Ishikawa (cell line): ENCODE measurements around the gene WNK1.

Experiments used
- CEBPB ChIP-seq: IDR thresholded peaks from 2 replicates; pipeline ENCODE4 v1.6.1; 2012
- CREB1 ChIP-seq: IDR thresholded peaks from 2 replicates; pipeline ENCODE4 v1.6.1; 2012; ENCODE audit warnings: low read depth
- EGR1 ChIP-seq: IDR thresholded peaks from 2 replicates; pipeline ENCODE4 v1.6.1; 2012
- EP300 ChIP-seq: IDR thresholded peaks from 2 replicates; pipeline ENCODE4 v1.6.1; 2012; ENCODE audit warnings: borderline replicate concordance
- FOXM1 ChIP-seq: IDR thresholded peaks from 2 replicates; pipeline ENCODE4 v1.6.1; 2012; ENCODE audit warnings: low read depth, borderline replicate concordance
- NFIC ChIP-seq: IDR thresholded peaks from 2 replicates; pipeline ENCODE4 v1.6.1; 2012
- RAD21 ChIP-seq: IDR thresholded peaks from 2 replicates; pipeline ENCODE4 v1.6.1; 2012; ENCODE audit warnings: low read depth
- TAF1 ChIP-seq: IDR thresholded peaks from 2 replicates; pipeline ENCODE4 v1.6.1; 2012; ENCODE audit warnings: low read depth, mild to moderate bottlenecking
- TCF12 ChIP-seq: IDR thresholded peaks from 2 replicates; pipeline ENCODE4 v1.6.1; 2012; ENCODE audit warnings: low read depth
- TEAD4 ChIP-seq: IDR thresholded peaks from 2 replicates; pipeline ENCODE4 v1.6.1; 2012
- YY1 ChIP-seq: IDR thresholded peaks from 2 replicates; pipeline ENCODE4 v1.6.1; 2012; ENCODE audit warnings: low read depth
- ZBTB7A ChIP-seq: IDR thresholded peaks from 2 replicates; pipeline ENCODE4 v1.6.1; 2012; ENCODE audit warnings: low read depth
- TF ChIP-seq, protein P1 (sequence below): IDR thresholded peaks from 2 replicates; pipeline ENCODE4 v1.6.1; 2012
- TF ChIP-seq, protein P2 (sequence below): IDR thresholded peaks from 2 replicates; pipeline ENCODE4 v1.6.1; 2012; ENCODE audit warnings: low read depth, mild to moderate bottlenecking
- TF ChIP-seq, protein P3 (sequence below): IDR thresholded peaks from 2 replicates; pipeline ENCODE4 v1.6.1; 2012

The WNK1 gene

DNA sequence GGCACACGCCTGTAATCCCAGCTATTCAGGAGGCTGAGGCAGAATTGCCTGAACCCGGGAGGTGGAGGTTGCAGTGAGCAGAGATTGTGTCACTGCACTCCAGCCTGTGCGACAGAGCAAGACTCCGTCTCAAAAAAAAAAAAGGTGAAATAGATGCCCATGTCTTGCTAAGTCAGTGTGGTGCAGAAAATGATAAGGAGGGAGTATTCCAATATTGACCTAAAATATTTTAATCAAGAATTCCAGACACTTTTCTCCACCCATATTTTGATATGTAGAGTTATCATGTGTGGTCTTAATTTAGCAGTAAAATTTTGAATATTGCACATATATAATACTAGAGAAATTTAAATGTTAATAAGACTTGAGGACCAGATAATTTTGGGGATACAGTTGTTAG is 57.7 kb downstream of the WNK1 start:
- TF ChIP-seq, protein P1, sequence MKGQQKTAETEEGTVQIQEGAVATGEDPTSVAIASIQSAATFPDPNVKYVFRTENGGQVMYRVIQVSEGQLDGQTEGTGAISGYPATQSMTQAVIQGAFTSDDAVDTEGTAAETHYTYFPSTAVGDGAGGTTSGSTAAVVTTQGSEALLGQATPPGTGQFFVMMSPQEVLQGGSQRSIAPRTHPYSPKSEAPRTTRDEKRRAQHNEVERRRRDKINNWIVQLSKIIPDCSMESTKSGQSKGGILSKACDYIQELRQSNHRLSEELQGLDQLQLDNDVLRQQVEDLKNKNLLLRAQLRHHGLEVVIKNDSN, result no peak
- no peak for TF ChIP-seq RAD21
- no peak for TF ChIP-seq ZBTB7A
- no peak for TF ChIP-seq EP300
- TF ChIP-seq YY1, result no peak
- TF ChIP-seq FOXM1, result no peak
- no peak for TF ChIP-seq EGR1
- TF ChIP-seq, protein P2, sequence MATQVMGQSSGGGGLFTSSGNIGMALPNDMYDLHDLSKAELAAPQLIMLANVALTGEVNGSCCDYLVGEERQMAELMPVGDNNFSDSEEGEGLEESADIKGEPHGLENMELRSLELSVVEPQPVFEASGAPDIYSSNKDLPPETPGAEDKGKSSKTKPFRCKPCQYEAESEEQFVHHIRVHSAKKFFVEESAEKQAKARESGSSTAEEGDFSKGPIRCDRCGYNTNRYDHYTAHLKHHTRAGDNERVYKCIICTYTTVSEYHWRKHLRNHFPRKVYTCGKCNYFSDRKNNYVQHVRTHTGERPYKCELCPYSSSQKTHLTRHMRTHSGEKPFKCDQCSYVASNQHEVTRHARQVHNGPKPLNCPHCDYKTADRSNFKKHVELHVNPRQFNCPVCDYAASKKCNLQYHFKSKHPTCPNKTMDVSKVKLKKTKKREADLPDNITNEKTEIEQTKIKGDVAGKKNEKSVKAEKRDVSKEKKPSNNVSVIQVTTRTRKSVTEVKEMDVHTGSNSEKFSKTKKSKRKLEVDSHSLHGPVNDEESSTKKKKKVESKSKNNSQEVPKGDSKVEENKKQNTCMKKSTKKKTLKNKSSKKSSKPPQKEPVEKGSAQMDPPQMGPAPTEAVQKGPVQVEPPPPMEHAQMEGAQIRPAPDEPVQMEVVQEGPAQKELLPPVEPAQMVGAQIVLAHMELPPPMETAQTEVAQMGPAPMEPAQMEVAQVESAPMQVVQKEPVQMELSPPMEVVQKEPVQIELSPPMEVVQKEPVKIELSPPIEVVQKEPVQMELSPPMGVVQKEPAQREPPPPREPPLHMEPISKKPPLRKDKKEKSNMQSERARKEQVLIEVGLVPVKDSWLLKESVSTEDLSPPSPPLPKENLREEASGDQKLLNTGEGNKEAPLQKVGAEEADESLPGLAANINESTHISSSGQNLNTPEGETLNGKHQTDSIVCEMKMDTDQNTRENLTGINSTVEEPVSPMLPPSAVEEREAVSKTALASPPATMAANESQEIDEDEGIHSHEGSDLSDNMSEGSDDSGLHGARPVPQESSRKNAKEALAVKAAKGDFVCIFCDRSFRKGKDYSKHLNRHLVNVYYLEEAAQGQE, result no peak
- no peak for TF ChIP-seq NFIC
- no peak for TF ChIP-seq CEBPB
- TF ChIP-seq TEAD4, result no peak
- TF ChIP-seq, protein P3, sequence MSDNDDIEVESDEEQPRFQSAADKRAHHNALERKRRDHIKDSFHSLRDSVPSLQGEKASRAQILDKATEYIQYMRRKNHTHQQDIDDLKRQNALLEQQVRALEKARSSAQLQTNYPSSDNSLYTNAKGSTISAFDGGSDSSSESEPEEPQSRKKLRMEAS, result no peak
- no peak for TF ChIP-seq TAF1
- TF ChIP-seq CREB1, result no peak
- no peak for TF ChIP-seq TCF12

DNA sequence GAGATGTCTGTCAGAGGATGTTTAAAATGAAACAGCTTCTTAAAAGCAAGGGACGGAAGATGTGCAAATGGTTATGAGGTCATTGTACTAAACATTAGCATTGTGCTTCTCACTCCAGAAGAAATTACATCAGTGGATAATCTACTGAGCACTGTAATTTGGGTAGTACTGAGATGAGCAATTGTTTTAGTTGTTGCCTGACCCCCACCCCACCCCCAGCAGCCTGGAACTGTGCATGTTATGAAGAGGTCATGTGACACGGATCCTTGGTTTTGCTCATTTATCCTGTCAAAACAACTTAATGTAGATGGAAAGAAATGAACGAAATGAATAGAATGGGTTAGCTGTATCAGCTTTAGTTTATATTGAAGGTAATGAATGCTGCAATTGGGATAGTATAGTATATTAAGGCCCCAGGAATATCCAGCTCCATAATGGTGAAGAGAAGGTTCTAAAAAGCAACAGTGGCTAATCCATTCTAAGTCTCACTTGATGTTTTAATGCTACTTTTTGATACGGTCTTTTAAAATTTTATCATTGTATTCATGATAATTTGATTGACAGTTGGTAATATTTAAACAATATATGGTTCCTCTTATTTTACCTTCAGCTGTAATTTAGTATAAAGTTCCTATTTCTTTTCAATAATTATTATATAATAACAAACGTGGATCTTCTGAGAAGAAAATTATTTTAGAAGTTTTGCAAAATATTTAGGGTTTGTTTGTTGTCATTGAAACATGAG is 58.5 kb downstream of the WNK1 start:
- no peak for TF ChIP-seq CEBPB
- TF ChIP-seq, protein P1, result peak; percentile 32; the same call in 1 of the 2 replicates

DNA sequence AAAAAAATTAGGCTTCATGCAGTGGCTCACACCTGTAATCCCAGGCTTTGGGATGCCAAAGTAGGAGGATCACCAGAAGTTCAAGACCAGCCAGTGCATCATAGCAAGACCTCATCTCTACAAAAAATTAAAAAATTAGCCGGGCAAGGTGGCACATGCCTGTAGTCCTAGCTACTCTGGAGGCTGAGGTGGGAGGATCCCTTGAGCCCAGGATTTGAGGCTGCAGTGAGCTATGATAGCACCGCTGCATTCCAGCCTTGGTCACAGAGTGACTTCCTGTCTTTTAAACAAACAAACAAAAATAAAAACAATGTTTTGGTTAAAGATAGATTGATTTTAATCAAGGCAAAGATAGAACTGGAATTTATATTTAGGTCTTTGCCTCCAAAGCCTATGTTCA is 60.6 kb downstream of the WNK1 start:
- TF ChIP-seq, protein P2, result no peak
- TF ChIP-seq FOXM1, result 0 out of 2 replicates have a peak, but pooled peaks have one; percentile 18

DNA sequence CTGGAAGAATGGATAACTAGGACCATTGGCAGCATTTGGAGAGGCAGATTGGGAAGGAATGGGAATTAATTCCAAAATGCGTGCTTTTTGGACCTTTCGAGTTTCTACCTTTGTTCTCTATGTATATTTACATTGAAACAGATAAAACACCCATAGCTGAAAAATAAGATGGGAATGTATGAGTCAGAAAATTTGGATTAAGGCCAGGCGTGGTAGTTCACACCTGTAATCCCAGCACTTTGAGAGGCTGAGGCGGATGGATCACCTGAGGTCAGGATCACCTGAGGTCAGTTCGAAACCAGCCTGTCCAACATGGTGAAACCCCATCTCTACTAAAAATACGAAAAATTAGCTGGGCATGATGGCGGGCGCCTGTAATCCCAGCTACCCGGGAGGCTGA is 65.1 kb downstream of the WNK1 start:
- peak; percentile 70 for TF ChIP-seq NFIC

DNA sequence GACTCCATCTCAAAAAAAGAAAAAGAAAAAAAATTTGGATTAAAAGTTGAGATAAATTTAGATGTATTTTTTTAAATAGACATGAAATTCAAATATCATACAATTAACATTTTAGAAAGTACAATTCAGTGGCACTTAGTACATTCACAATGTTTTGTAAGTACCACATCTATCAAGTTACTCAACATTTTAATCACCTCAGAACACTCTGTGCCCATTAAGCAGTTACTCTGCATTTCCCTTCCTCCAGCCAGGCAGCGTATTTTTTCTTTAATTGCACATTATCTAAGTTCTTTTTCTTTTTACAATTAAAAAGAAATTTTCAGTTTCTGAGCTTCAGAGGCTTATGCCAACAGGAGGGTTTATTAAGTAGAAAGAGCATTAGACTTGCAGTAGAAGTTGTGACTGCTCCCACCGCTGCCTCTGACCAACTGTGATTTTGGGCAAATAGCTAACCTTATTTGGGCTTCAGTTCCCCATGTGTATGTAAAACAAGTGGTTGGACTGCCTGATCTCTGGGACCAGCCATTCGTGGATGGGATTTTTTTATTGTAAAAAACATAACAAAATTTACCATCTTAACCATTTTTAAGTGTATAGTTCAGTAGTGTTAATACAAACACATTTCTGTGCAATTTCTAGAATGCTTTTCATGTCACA is 65.7 kb downstream of the WNK1 start:
- TF ChIP-seq EGR1 (no peak), ZBTB7A (no peak), TEAD4 (no peak), CEBPB (no peak), TAF1 (no peak), CREB1 (no peak), RAD21 (no peak), TCF12 (no peak)
- TF ChIP-seq, protein P1, result no peak
- TF ChIP-seq, protein P2, result no peak
- TF ChIP-seq, protein P3, result no peak
